OCI-LY7 (cell line): ENCODE data around the gene PLXNA3. TPM values are rescaled to one million over a fixed set of nuclear protein-coding genes. Genes with fewer than 3 reads are reported as not detected.

Experiments
- BruUV-seq: library from RNA; stranded (reverse); fragments of 400-500 nt; replicated peaks from 2 replicates; lab custom pipeline; 2021; lab: Mats Ljungman, UMichigan
- CTCF ChIA-PET: fragments of 300-600 bp; sonication (Branson Sonifier 250); formaldehyde crosslinking; loops from one replicate; lab custom pipeline; 2022; ENCODE audit warnings: antibody characterized with exemption; ENCODE audit not compliant: unreplicated experiment; lab: Charles Lee
- POLR2A ChIA-PET: fragments of 300-600 bp; sonication (Branson Sonifier 250); formaldehyde crosslinking; loops from one replicate; lab custom pipeline; 2022; ENCODE audit warnings: antibody characterized with exemption; lab: Charles Lee
- DNase-seq: peaks from one replicate; pipeline ENCODE4 v3.0.0-alpha.2; 2015; ENCODE audit warnings: low spot score
- H2AFZ ChIP-seq: fragments of 200-600 bp; sonication (generic), shearing (Covaris generic); 2 replicates; pipeline ENCODE4 v1.6.1; 2014; ENCODE audit warnings: mild to moderate bottlenecking, antibody characterized with exemption, low read length, moderate library complexity
- H3K27ac ChIP-seq: fragments of 200-600 bp; sonication (generic); 2 replicates; pipeline ENCODE4 v1.5.1; 2014; ENCODE audit warnings: mixed run types, low read depth, mild to moderate bottlenecking, moderate library complexity, low read length, inconsistent platforms; ENCODE audit not compliant: poor library complexity, severe bottlenecking
- H3K36me3 ChIP-seq: fragments of 200-600 bp; sonication (generic); 2 replicates; pipeline ENCODE4 v1.6.1; 2014; ENCODE audit warnings: mild to moderate bottlenecking, antibody characterized with exemption, low read length, moderate library complexity, mixed read lengths; ENCODE audit not compliant: insufficient read depth
- H3K4me1 ChIP-seq: fragments of 200-600 bp; sonication (generic); 2 replicates; pipeline ENCODE4 v1.5.1; 2014; ENCODE audit warnings: mild to moderate bottlenecking, low read length; ENCODE audit not compliant: insufficient read depth, poor library complexity, severe bottlenecking
- H3K4me2 ChIP-seq: fragments of 200-600 bp; sonication (generic); 2 replicates; pipeline ENCODE4 v1.6.1; 2014; ENCODE audit warnings: mild to moderate bottlenecking, low read length
- H3K4me3 ChIP-seq: fragments of 200-600 bp; sonication (generic); 2 replicates; pipeline ENCODE4 v1.5.1; 2014; ENCODE audit warnings: mild to moderate bottlenecking, low read depth, low read length; ENCODE audit not compliant: poor library complexity, severe bottlenecking
- H3K79me2 ChIP-seq: fragments of 200-600 bp; sonication (generic); 2 replicates; pipeline ENCODE4 v1.6.1; 2016; ENCODE audit warnings: low read depth, mild to moderate bottlenecking, low read length, moderate library complexity, mixed read lengths; ENCODE audit not compliant: insufficient read depth
- H3K9me2 ChIP-seq: fragments of 200-600 bp; sonication (generic); 2 replicates; pipeline ENCODE4 v1.6.1; 2016; ENCODE audit warnings: mild to moderate bottlenecking, low read length, mixed read lengths; ENCODE audit not compliant: insufficient read depth
- H3K9me3 ChIP-seq: fragments of 200-600 bp; sonication (generic); 2 replicates; pipeline ENCODE4 v1.6.1; 2014; ENCODE audit warnings: mild to moderate bottlenecking, mixed run types, low read length, mixed read lengths
- H4K20me1 ChIP-seq: fragments of 200-600 bp; sonication (generic); 2 replicates; pipeline ENCODE4 v1.6.1; 2014; ENCODE audit warnings: mild to moderate bottlenecking, antibody characterized with exemption, low read length, moderate library complexity, mixed read lengths; ENCODE audit not compliant: insufficient read depth
- EZH2phosphoT487 ChIP-seq: fragments of 200-600 bp; sonication (generic); IDR thresholded peaks from 2 replicates; pipeline ENCODE4 v1.6.1; 2018; ENCODE audit warnings: low read depth, borderline replicate concordance, mild to moderate bottlenecking, mixed run types, antibody characterized with exemption, low read length, moderate library complexity, mixed read lengths
- intact Hi-C: fragments of 100-400 bp; cut with micrococcal nuclease; formaldehyde crosslinking; loops from one replicate; pipeline ENCODE4 v1.10.0; 2022; ENCODE audit not compliant: unreplicated experiment
- total RNA-seq, 2 experiments: library from RNA; depleted of rRNA in 1 of 2; stranded (reverse); fragments of >200 nt in 1 of 2; shearing (Covaris generic) in 1 of 2; gene quantifications; 2 replicates each; pipeline ENCODE4 v1.2.3, GENCODE V29; 2014 to 2022
- TF ChIP-seq, protein P1 (sequence below): fragments of 200-600 bp; sonication (generic); conservative IDR thresholded peaks from 2 replicates; pipeline ENCODE4 v1.5.1; 2014; ENCODE audit warnings: mild to moderate bottlenecking, antibody characterized with exemption, low read length, moderate library complexity, mixed read lengths

The PLXNA3 gene
- total RNA-seq, 2 experiments from 2014 or later = 5.6 to 8.0 TPM

- intact Hi-C loops = loop anchor here (5.0 kb wide), 1 partner anchor 65 kb away; the partner anchor contains the start of gene SLC10A3
Measured at GRCh38 chrX:154426916-154427770, 30.9 kb upstream of the PLXNA3 start.

GRCh38 chrX:154428176-154429171, 29.6 kb upstream of the PLXNA3 start, which contains the start of gene ATP6AP1:
TSS of gene ATP6AP1 (plus strand) at chrX:154428677. CDS start at chrX:154428693, 16 bp downstream.
- POLR2A ChIA-PET = interaction anchor here (0.7 to 2.2 kb wide), 3 partner anchors 29 to 86 kb away, joined by 3 to 6 read pairs (median 3); partner anchors contain the start of gene SLC10A3
- H3K4me2 ChIP-seq = peak within 1 kb of the TSS; percentile 99
- peak; percentile 92 for DNase-seq
- peaks cover 14% of the 10 kb centered on the region for H3K4me1 ChIP-seq
- no TSS peak for BruUV-seq
- no peaks in the 10 kb centered on the region for H3K9me2 ChIP-seq
- no peaks in the 10 kb centered on the region for H3K36me3 ChIP-seq
- intact Hi-C loops = loop anchor here (5.0 kb wide), 1 partner anchor 64 kb away; the partner anchor contains the start of gene SLC10A3
- CTCF ChIA-PET = no interaction called here
- no peaks in the 10 kb centered on the region for H4K20me1 ChIP-seq
- peak within 1 kb of the TSS; percentile 47 for H3K27ac ChIP-seq
- peaks cover 13% of the 10 kb centered on the region; the same call in 1 of the 2 replicates for H3K79me2 ChIP-seq
- H2AFZ ChIP-seq = peak within 1 kb of the TSS; percentile 58; the same call in 1 of the 2 replicates
- H3K9me3 ChIP-seq = no peaks in the 10 kb centered on the region
- peak within 1 kb of the TSS; percentile 90 for H3K4me3 ChIP-seq
- TF ChIP-seq EZH2phosphoT487 = no peak
- TF ChIP-seq, protein P1, sequence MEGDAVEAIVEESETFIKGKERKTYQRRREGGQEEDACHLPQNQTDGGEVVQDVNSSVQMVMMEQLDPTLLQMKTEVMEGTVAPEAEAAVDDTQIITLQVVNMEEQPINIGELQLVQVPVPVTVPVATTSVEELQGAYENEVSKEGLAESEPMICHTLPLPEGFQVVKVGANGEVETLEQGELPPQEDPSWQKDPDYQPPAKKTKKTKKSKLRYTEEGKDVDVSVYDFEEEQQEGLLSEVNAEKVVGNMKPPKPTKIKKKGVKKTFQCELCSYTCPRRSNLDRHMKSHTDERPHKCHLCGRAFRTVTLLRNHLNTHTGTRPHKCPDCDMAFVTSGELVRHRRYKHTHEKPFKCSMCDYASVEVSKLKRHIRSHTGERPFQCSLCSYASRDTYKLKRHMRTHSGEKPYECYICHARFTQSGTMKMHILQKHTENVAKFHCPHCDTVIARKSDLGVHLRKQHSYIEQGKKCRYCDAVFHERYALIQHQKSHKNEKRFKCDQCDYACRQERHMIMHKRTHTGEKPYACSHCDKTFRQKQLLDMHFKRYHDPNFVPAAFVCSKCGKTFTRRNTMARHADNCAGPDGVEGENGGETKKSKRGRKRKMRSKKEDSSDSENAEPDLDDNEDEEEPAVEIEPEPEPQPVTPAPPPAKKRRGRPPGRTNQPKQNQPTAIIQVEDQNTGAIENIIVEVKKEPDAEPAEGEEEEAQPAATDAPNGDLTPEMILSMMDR = 0 out of 2 replicates have a peak, but pooled peaks have one; percentile 33

More at GRCh38 chrX:154426916-154427770, 30.9 kb upstream of the PLXNA3 start:
- TF ChIP-seq, protein P1 = no peak
- TF ChIP-seq EZH2phosphoT487 = no peak
- no peak overlapping the region for H2AFZ ChIP-seq
- H3K4me3 ChIP-seq = no peak overlapping the region
- no peaks in the 10 kb centered on the region for H3K36me3 ChIP-seq
- peaks cover 14% of the 10 kb centered on the region for H3K4me1 ChIP-seq
- ChIA-PET CTCF (no interaction called here), POLR2A (interaction anchor here (0.5 to 0.9 kb wide), 5 partner anchors 14 to 311 kb away, joined by 3 to 8 read pairs (median 4); no protein-coding TSS in a partner anchor)
- DNase-seq = no peak
- no peaks in the 10 kb centered on the region for H3K9me2 ChIP-seq
- 0 out of 2 replicates have a peak overlapping the region, but pooled peaks have one; percentile 66 for H3K4me2 ChIP-seq
- no peaks in the 10 kb centered on the region for H3K9me3 ChIP-seq
- peaks cover 13% of the 10 kb centered on the region; the same call in 1 of the 2 replicates for H3K79me2 ChIP-seq
- no peak overlapping the region for H3K27ac ChIP-seq
- H4K20me1 ChIP-seq = no peaks in the 10 kb centered on the region
- BruUV-seq = no TSS peak
